HG03108 (cell line): ENCODE results near the gene ZNF723.
"Not testable (repeated sequence)": the region's sequence is repeated elsewhere in the genome, so short reads cannot be mapped to it uniquely, and the experiment has no call there.

ENCODE experiments used
- ATAC-seq: cut with Tn5 transposase; IDR thresholded peaks from one replicate; pipeline ENCODE4 v1.9.1; 2021; ENCODE audit warnings: moderate library complexity; ENCODE audit not compliant: unreplicated experiment

Gene ZNF723

GRCh38 chr19:22832031-22832762 is at the start of gene ZNF723:
Gene ZNF723 (plus strand): TSS chr19:22832291. CDS start chr19:22832380, 89 bp downstream.
- ATAC-seq, result no peak

GRCh38 chr19:22783651-22784410 is 48.3 kb upstream of the ZNF723 start, which contains the start of gene ZNF99:
Gene ZNF99 (minus strand): TSS chr19:22784151. CDS start chr19:22784016, 135 bp downstream.
- ATAC-seq, result no peak

GRCh38 chr19:22792863-22793262 is 39.2 kb upstream of the ZNF723 start:
- not testable (repeated sequence) for ATAC-seq

GRCh38 chr19:22797040-22797439 is 35.1 kb upstream of the ZNF723 start:
- no peak for ATAC-seq

- no peak for ATAC-seq
Measured at GRCh38 chr19:22806418-22806817, 25.7 kb upstream of the ZNF723 start.

GRCh38 chr19:22807061-22807835 is 24.8 kb upstream of the ZNF723 start:
- ATAC-seq, result no peak

GRCh38 chr19:22814124-22814523 is 18.0 kb upstream of the ZNF723 start:
- ATAC-seq, result no peak

GRCh38 chr19:22831211-22831610 is 880 bp upstream of the ZNF723 start:
- no peak for ATAC-seq

- not testable (repeated sequence) for ATAC-seq
Measured at GRCh38 chr19:22857713-22858320, 25.7 kb downstream of the ZNF723 start.

GRCh38 chr19:22882797-22883196 is 50.7 kb downstream of the ZNF723 start:
- ATAC-seq, result no peak

- no peak for ATAC-seq
Measured at GRCh38 chr19:22893855-22894270, 61.8 kb downstream of the ZNF723 start.

- ATAC-seq, result no peak
Measured at GRCh38 chr19:22901431-22902130, 69.5 kb downstream of the ZNF723 start.
